Ascending aorta (tissue), 2 donors: ENCODE results near the gene CAPN7. TPM values are rescaled to one million over a fixed set of nuclear protein-coding genes. Genes with fewer than 3 reads are reported as not detected.
"Not testable (repeated sequence)": the region's sequence is repeated elsewhere in the genome, so short reads cannot be mapped to it uniquely, and the experiment has no call there.

ENCODE experiments used
- DNase-seq, 2 donors: peaks; one replicate each; pipeline ENCODE4 v3.0.0-alpha.2; 2019; ENCODE audit warnings: low spot score in 2 of 2
- H3K27ac ChIP-seq, 2 donors: fragments of 200-600 bp; sonication (generic); one replicate each; pipeline ENCODE4 v1.5.1; 2016 to 2017; ENCODE audit warnings: mild to moderate bottlenecking in 1 of 2
- H3K27me3 ChIP-seq: fragments of 200-600 bp; sonication (generic); one replicate; pipeline ENCODE4 v1.5.1; 2017
- H3K36me3 ChIP-seq, 2 donors: fragments of 200-600 bp; sonication (generic); one replicate each; pipeline ENCODE4 v1.5.1; 2016
- H3K4me1 ChIP-seq, 2 donors: fragments of 200-600 bp; sonication (generic); one replicate each; pipeline ENCODE4 v1.5.1; 2016 to 2017; ENCODE audit warnings: mild to moderate bottlenecking in 1 of 2
- H3K4me3 ChIP-seq, 2 donors: fragments of 200-600 bp; sonication (generic); one replicate each; pipeline ENCODE4 v1.5.1; 2016 to 2017; ENCODE audit warnings: mild to moderate bottlenecking in 1 of 2
- H3K9me3 ChIP-seq, 2 donors: fragments of 200-600 bp; sonication (generic); one replicate each; pipeline ENCODE4 v1.5.1; 2016
- CTCF ChIP-seq, 3 experiments: fragments of 200-600 bp in 2 of 3; fragments of 450-650 bp in 1 of 3; sonication (generic) in 2 of 3; IDR thresholded peaks; one replicate each; pipeline ENCODE4 v1.5.1; 2016 to 2019; ENCODE audit warnings: antibody characterized with exemption in 3 of 3, mild to moderate bottlenecking in 1 of 3, moderate library complexity in 1 of 3
- intact Hi-C: fragments of 100-400 bp; cut with DNase I; formaldehyde crosslinking; loops from one replicate; pipeline ENCODE4 v1.15.1; 2023
- total RNA-seq: library from RNA; depleted of rRNA; stranded (reverse); fragments of >200 nt; gene quantifications from one replicate; pipeline ENCODE4 v1.1.0, GENCODE V29; 2016

Gene CAPN7
- total RNA-seq, 1 donor from 2014 or later, result 38.6 TPM

DNA sequence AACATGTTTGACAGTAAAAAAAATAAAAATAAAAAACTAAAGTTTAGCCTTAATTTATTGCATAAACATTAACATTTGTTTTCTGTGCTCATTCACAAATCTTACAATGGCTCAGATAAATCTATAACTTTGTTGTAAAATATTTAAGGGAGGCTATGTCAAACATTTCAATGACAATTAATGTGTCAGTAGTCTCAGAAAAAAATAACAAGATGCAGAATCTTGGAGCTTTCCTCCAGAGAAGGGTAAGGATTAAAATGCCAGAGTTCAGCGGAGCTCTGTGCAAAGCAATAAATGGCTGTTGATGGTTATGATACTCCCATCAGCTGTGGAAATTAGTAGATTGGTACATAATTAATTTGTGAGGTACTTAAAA lies 20.0 kb upstream of the CAPN7 start:
- H3K4me3 ChIP-seq, result no peak overlapping the region
- intact Hi-C loops, result no loop called here
- H3K9me3 ChIP-seq, result no peaks in the 10 kb centered on the region
- H3K4me1 ChIP-seq, result no peaks in the 10 kb centered on the region
- H3K36me3 ChIP-seq, result no peaks in the 10 kb centered on the region
- TF ChIP-seq CTCF (IDR thresholded peaks at IDR 0.05), result no peak
- no peak overlapping the region for H3K27ac ChIP-seq
- DNase-seq, result no peak
- no peaks in the 10 kb centered on the region for H3K27me3 ChIP-seq

- intact Hi-C loops, result not testable (repeated sequence)
Observed at GRCh38 chr3:15186477-15187164, 19.4 kb upstream of the CAPN7 start.

DNA sequence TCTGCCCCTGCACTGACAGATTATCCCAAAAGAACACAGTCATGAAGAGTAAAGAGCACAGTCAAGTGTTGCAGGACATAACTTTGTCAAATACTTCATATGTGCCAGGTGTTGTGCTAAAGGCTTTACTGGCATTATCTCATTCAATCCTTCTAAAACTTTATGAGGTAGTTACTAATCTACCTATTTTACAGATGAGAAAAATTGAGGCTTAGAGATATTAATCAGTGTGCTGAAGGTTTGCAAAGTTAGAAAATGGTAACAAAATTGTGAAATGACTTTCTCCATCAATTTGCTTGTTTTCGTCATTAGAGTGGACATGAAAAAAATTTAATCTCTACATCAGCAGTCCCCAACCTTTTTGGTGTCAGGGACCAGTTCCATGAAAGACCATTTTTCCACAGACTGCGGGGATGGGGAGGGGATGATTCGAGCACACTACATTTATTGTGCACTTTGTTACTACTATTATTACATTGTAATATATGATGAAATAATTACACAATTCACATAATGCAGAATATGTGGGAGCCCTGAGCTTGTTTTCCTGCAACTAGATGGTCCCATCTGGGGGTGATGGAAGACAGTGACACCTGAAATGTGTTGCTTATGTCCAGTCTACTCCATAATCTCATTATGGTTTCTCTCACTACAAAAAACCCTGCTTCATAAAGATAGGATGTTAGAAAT lies 8.6 kb upstream of the CAPN7 start:
- no peaks in the 10 kb centered on the region for H3K4me1 ChIP-seq
- TF ChIP-seq CTCF (IDR thresholded peaks at IDR 0.05), result no peak
- H3K9me3 ChIP-seq, result no peaks in the 10 kb centered on the region
- no peak overlapping the region for H3K27ac ChIP-seq
- no peaks in the 10 kb centered on the region for H3K36me3 ChIP-seq
- no peaks in the 10 kb centered on the region for H3K27me3 ChIP-seq
- intact Hi-C loops, result no loop called here
- DNase-seq, result no peak
- no peak overlapping the region for H3K4me3 ChIP-seq

More at GRCh38 chr3:15186477-15187164, 19.4 kb upstream of the CAPN7 start:
- H3K36me3 ChIP-seq, DNase-seq, H3K27me3 ChIP-seq, H3K4me3 ChIP-seq, H3K4me1 ChIP-seq, H3K9me3 ChIP-seq, H3K27ac ChIP-seq: not testable (repeated sequence)

DNA sequence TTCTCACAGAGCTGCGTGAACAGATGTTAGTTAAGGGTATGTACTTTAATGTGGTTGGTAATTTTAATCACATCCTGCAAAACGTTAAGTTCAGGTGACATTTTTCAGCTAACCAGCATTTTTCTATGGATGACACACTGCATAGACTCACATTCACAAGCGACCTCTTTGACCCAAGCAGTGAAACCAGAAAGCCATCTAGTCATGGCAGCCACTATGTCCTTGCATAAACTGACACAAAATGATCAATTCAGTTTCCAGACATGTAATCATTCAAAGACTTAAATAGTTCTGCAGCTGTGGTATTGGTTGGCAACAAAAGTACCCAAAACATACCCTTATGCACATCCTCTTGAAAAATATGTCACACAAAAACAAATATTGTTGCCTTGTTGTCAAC lies 7.4 kb upstream of the CAPN7 start:
- Histone ChIP-seq H3K36me3 (no peaks in the 10 kb centered on the region), H3K4me3 (no peak overlapping the region), H3K9me3 (no peaks in the 10 kb centered on the region), H3K4me1 (no peaks in the 10 kb centered on the region), H3K27me3 (no peaks in the 10 kb centered on the region), H3K27ac (no peak overlapping the region)
- intact Hi-C loops, result no loop called here
- DNase-seq, result no peak
- no peak for TF ChIP-seq CTCF (IDR thresholded peaks at IDR 0.05)

- Histone ChIP-seq H3K4me1 (no peaks in the 10 kb centered on the region), H3K36me3 (no peaks in the 10 kb centered on the region), H3K4me3 (no peak overlapping the region), H3K27ac (no peak overlapping the region), H3K27me3 (no peaks in the 10 kb centered on the region), H3K9me3 (no peaks in the 10 kb centered on the region)
- DNase-seq, result no peak
- TF ChIP-seq CTCF (IDR thresholded peaks at IDR 0.05), result no peak
- intact Hi-C loops, result loop anchor here (10.0 kb wide), 1 partner anchor 605 kb away; no protein-coding TSS in a partner anchor
Observed at GRCh38 chr3:15199493-15200105, 6.4 kb upstream of the CAPN7 start.

DNA sequence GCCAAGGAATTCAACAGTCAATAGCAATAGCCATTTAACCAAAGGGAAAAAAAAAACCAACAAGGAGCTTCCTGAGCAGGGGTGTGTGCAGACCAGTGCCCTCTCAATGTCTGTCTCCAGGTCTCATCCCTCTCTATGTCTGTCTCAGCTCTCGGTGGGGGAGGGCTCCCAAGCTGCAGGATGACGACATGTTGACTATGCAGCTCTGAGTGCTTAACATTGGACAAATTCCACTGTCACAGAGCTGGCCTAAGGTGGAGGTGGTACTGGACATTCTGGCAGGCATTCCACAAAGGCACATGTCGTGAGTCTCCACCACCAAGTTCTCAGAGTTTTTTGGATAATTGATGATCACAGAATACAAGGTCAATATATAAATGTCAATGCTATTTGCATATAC lies 2.0 kb upstream of the CAPN7 start:
- H3K9me3 ChIP-seq, result no peaks in the 10 kb centered on the region
- H3K27ac ChIP-seq, result no peak overlapping the region
- H3K4me1 ChIP-seq, result peaks cover 0 to 15% of the 10 kb centered on the region in 2 donors
- no peak for DNase-seq
- H3K36me3 ChIP-seq, result no peaks in the 10 kb centered on the region
- intact Hi-C loops, result loop anchor here (2.0 to 10.0 kb wide), 3 partner anchors 129 to 601 kb away; partner anchors contain the start of gene SH3BP5
- TF ChIP-seq CTCF (IDR thresholded peaks at IDR 0.05), result no peak
- no peaks in the 10 kb centered on the region for H3K27me3 ChIP-seq
- no peak overlapping the region for H3K4me3 ChIP-seq
